HG02798 (cell line): Measurements from ENCODE around the gene MEIS1.
"Not testable (repeated sequence)": the region's sequence is repeated elsewhere in the genome, so short reads cannot be mapped to it uniquely, and the experiment has no call there.

Source experiments
- ATAC-seq: cut with Tn5 transposase; IDR thresholded peaks from one replicate; pipeline ENCODE4 v1.9.1; 2021; ENCODE audit warnings: mild to moderate bottlenecking; ENCODE audit not compliant: unreplicated experiment, poor library complexity

The MEIS1 gene

DNA sequence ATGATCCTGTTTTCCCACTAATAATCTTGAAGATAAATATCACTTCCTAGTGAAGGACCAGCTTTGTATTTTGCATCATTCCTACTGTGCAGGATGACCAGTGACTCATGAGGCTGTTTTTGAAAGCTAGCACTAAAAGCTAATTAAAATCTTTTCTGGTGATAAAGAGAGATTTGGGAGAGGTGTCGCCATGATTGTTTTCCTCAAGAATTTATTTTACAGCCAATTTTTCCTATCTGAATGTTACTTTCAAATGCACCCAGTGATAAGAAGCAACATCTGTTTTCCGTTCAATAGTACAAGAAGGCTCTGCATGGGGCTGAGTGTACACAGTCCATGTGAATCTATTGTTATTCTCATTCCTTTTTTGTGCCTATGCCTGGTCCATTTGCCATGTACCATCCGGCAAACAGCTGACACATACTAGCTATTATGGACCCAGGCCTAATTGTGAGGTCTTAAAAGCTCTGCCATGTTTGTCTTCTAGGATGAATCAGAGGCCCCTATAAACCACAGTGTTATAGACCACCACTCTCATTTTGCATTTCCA is 28.4 kb downstream of the MEIS1 start:
- ATAC-seq = no peak

DNA sequence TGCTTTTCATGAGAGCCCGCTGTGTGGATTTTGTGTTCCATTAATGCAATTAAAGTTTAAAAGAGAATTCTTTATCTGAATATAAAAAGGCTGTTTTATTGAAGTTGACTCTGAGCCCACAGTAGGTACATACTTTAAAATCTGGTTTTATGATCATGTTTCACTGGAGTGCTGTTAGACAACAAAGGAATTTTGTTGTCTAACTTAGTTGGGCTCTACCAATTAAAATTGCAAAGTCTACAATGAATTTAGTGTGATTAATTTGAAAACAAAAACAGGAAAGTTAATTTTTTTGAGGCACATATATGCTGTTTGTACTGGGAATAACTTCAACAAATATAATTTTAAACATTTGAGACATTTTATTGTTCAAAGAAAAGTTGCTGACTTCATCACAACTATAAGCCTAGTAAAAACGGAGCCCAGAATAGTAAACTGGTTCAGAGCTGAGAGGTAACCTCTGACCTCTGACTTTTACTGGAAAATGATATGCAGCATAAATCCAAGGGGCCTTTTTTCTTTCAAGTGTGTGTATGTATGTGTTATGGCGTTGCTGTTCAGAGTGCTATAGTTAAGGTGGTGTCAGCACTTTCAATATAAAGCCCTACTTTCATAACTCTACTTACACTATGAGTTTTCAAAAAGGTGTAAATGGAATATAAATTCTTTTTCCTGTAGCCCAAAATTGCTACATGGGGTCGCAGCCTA is 30.2 kb downstream of the MEIS1 start:
- ATAC-seq = no peak

DNA sequence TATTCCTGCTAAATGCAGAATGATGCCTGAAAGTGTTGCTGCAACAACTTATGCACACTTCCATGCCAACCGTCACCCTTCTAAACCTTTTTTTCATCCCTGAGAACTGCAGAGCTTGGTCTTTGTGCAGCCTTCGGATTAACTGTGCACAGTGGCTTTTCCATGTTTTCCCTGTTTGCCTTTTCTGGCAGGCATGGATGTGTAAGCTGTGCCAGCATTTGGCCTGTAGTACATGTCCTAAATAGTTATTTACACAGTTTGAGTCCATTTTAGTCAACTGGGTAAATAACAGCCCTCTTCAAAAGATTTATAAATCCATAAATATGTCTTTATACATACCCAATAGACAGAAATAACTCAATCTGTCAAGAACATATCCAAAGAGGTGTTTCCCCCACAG is 31.5 kb downstream of the MEIS1 start:
- no peak for ATAC-seq

DNA sequence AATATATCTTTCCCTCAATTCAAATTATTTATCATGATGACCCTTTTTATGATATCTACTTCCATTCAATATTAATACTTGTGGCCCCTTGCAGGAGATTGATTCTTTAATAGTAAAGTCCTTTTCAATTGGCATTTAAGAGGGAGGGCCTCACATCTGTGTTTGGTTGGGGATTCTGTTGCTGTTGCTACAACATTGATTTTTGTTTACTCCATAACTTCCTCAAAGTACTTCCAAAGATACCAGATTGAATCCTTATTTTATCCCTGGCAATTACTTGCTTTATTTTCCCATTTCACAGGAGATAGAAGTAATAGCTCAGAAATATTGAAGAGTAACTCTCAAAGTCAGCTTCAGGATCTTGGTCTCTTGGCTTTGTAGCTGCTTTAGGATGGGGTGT is 32.8 kb downstream of the MEIS1 start:
- ATAC-seq = no peak

DNA sequence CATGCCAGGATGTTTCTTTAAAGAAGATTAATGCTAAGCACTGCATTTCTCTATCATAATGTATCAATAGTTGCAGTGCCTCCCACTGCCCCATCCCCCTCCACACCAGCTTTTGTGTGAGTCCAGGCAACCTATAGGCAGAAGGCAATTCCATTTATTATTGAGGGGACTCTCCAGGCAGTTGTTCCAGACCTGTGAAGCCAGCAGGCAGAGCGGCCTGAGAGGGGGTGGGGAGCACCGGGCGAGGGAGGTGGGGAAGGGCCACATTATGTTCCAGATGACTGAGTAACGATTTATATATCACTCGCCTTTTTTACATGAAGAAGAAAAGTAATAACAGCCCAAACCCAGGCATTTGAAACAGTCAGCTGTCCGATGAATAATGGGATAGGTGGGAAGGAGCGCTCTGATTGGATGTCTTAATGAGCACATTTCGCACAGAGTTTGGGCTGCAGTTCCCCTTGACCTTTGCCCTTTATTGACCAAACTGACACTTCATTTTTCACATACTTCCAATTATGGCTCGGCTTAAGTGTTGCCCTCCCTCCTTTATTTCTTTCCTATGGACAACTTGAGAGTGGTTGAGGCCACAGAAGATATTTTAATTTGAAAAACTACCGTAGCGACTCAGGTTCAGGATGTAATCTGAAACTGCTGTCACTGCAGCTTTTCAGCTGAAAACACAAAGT is 34.4 kb downstream of the MEIS1 start:
- ATAC-seq = no peak

DNA sequence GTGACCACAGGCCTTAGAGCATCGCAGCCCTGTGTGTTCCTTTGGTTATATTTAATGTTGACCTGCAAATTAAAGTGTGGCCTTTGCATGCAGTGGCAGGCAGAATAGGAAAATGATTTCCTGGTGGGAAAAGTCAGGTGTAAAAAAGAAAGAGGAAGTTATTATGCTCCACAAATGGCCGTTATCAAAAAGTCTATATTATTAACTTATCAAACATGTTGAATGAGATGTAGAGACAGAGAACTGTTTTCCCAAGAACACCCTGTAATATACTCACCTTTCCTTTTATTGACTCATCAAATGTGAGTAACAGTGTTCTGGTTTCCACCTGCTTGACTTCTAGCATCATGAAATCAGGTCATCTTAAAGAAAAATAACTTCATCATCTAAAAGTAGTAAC is 35.3 kb downstream of the MEIS1 start:
- no peak for ATAC-seq

DNA sequence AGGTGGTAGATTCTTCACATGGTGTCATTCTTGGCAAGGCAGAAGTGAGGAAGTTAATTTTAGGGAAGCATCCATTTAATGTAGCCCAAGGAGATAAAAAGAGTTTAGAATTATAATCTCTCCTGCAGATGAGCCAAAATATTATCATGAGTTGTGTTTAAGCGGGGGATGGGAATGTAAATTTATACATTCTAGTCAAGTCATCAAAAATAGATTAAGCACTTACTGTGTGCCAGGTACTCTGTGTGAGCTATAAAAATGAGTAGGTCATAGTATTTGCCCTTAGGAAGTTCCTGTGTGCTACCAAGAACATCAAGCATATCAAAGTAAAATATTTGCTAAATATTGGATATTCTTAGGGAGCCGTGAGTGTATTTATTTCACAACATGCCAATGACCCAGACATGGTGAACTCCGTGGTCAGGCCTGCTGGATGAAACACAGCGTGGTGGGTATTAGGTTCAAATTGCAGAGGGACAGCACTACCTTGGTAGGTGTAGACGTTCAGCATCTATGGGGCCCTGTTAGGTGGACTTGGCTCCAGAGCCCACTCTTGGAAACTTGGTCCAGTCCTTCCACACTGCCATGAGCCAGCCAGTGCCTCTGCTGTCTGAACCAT is 37.4 kb downstream of the MEIS1 start:
- no peak for ATAC-seq

DNA sequence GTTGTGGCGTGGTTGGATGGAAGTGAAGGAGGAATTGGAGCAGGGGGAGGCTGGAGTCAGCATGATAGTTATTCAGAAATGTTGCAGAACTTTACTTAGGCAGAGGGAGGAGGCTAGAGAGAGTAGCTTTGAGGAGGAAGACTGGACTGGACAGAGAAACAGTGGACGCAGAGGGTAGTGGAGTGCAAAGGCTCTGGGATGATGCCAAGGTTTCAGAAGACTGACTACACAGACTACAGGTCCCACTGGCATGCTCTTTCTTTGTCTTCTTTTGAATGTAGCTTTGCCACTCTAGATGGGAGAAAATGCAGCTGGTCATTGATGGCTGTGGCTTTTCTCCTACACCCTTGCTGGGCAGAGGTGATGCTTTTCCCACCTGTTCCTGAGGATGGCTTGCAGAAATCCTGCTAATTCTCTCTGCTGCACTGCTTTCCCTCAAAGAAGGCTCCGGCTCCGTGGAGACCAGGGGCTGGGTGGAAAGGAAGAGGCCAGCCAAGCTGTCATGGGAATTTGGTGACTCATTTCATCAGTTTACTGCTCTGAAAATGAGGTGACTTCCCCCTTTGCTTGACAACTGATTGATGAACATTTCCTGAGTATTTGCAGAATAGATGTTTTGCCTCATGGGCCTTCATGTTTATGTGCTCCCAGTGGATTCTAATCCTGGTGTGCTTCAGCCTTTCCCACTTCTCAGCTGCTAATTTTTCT is 42.4 kb downstream of the MEIS1 start:
- ATAC-seq = no peak

DNA sequence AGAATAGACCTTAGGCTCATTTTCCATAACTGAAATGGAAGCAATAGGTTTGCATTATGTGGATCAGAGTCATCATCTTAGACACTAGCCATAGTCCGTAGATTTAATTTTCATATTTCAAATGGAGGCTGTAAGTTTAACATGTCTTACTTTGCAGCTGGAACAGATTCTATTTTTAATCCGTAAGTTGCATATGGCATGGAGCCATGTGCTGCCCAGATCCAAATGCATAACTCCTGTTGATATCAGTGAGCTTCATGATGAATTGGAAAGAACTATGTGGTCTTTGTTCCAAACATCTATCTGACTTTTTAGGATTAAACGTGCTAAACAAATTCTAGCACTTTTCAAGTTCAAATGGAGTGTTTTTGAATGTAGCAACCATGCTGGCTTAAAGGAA is 43.4 kb downstream of the MEIS1 start:
- no peak for ATAC-seq

DNA sequence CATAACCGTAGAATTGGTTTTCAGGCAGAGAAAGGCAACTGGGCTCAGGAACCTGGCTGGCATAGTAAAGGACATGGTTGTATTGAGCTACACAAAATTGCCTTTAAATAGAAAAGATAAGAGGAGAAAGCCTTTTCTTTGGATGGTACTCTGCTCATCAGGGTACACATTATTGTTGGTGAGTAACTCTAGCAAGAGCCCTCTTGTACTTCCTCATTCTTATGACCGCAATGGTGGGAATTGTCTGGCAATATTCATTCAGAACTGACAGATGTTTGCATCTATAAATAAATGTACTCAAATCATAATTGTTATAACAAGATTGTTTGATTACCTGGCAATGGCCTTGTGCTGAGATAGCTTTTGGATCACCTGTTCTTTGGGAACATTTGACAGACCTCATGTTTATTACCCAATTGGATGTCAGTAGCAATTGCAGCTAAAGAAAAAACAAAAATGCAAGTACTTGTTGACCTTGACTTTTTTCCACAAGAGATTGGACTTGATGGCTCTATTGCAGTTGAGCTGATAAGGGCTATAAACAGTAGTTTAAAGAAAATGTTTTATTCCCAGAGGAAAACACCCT is 43.9 kb downstream of the MEIS1 start:
- ATAC-seq = no peak

DNA sequence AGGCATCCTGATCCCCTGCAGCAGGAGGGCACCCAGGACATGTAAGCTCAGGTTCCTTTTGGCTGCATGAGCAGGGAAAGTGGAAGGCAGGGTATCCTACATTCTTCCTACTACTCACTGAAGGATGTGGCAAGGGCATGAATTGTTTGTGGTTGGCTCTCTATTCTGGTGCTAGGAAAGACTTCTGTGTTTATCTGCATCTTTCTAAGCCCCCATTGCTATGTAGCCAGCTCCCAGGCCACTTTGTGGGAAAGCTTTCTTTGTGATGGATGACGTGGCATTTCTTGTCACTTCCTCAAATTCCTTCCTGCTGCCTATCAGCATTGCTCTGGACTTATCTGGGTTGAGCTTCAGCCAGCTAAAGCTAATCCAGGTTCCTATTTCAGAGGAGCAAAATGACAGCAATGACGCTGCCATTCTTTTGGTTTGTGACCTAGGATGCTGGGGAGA is 46.2 kb downstream of the MEIS1 start:
- no peak for ATAC-seq

DNA sequence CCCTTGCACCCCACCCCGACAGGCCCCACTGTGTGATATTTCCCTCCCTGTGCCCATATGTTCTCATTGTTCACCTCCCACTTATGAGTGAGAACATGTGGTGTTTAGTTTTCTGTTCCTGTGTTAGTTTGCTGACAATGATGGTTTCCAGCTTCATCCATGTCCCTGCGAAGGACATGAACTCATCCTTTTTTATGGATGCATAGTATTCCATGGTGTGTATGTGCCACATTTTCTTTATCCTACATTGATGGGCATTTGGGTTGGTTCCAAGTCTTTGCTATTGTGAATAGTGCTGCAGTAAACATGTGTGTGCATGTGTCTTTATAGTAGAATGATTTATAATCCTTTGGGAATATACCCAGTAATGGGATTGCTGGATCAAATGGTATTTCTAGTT is 50.3 kb downstream of the MEIS1 start:
- not testable (repeated sequence) for ATAC-seq

DNA sequence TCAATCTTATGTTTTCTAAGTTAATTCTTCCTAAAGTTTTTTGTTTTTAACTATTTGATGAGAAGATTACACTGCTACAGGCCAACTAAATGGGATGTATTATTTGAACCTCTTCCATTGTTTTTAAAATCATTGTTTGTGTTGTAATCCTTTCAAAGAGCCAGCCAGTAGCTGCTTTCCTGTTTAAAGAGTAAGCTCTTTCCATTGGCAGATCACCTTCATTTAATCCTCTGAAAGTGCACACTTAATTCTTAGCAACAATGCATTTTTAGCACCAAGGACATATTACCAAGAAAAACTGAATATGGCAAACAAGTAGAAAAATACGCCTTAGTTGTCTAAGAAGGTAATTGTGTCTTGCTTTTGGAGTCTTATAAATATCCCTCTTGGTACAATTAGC is 54.0 kb downstream of the MEIS1 start:
- ATAC-seq = no peak

DNA sequence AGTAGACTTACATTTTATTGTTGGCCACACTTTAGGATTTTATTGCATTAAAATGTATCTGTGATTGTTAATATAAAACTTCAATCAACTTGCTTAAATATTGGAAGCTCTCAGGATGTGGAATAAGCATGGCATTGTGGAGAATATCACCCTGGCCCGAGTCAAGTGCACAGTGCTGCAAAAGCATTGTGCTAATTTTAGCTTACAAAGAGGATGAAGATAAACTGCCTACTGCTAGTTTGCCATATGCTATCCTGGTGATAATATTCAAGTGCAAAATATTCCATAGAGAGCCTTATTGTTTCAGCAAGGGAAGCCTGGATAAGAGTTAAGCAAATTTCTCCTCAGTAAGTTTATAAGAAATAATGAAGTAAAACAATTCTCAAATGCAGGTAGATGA is 54.5 kb downstream of the MEIS1 start:
- no peak for ATAC-seq

DNA sequence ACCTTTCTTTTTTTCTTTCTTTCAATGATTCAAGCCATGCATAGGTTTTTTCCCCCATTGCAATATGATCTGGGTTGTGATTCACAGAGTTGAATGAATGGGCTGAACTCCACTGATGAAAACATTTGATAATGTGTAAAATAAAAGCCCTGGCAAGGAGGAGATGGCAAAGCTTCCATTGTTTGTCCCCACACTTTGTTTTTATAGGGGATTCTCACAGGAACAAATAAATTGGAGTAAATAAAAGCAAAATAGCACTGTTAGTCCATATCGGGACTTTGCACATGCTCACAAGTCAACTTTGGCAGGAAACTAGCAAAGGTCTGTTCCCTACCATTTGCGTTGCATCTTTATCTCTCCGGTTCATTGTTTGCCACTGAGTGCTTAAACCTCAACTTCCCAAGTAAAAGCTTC is 55.7 kb downstream of the MEIS1 start:
- ATAC-seq = no peak

DNA sequence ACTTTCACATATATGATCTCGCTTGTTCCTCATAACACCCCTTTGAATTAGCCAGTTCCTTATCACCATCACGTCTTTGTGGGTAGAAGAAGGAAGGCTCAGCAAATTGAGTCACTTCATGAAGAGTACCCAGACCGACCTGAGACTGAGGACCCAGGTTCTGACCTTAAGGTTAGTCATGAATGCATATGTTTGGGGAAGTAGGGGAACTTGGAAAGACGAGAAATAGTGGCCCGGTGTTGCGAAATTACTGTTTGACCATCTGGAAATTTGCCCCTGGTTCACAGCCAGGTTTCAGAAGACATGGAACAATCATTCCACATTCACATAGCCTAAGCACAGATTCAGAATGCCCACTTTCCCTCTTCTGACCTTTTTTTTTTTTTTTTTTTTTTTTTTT is 59.8 kb downstream of the MEIS1 start:
- ATAC-seq = no peak

DNA sequence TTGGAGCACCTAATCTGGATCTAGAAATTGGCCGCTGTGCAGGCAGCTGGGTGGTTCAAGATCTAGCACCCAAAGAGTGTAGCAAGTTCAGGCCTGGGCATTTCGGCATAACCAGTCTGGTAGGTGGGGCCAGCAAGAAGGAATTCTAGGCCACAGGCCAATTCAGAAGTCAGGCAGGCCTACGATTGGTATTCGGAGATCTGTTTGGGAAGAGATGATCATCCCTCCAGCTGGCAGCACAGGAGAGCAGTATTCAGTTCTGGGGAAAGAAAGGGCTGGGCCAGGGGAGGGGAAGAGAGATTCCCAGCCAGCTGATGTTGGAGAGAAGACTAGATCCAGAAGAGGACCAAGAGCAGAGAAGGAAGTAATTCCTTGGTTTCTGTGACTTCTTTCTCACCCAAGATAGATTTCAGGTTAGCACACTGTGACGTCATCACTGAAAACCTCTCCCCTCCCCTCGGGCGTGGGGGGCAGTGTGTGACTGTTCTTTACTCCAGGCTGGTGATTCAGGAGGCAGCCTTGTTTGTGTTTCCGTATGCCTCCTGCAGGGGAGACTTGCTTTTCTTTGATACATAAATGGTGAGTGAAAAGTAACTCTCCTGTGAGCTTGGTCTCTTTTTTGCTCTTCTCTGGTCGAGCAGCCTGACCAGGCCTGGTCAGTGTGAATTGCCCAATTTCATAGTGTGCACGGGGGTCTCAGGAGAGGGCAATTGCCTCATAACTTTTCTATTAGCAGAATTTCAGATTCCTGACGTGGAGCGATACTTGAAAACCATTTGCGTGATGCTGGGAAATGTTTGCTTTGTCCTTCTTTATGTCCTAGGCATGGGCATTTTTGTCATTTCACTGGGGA is 61.1 kb downstream of the MEIS1 start:
- ATAC-seq = no peak

DNA sequence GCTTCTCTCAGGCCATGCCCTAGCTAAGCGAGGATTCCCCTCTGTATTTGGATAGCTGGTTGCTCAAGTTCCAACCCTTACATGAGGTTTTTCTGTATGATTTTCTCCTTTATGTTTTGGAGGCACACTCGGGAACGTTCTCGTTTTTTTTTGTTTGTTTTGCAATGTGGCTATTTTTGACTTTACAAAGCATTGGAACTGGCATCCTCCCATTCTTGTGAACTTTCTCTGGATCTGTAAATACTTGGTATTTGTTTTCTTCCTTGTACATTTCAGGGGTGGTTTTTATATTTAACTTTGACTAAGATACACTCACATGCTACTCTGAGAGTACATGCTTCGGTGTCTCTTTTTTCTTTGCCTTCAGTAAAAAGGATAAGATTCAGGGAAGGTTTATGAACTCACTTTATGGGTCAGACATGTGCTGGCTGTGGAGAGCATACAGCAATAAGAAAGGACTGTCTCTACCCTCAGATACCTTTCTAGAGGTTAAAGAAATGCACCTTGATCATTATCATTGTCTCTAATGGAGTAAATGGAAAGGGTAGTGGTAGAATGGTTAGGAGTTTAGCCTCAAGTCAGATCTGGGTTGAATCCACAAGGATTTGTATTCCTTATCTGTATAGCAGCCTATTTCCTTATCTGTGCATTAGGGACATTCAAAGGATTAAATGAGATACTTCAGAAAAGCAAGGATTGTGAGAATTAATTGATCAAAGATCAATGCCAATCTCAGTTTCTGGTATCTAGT is 61.9 kb downstream of the MEIS1 start:
- ATAC-seq = no peak
